Measurements from ENCODE around the gene CFAP119.

- TF ChIP-seq CTCF (IDR thresholded peaks at IDR 0.05; ENCODE audit: low read depth, low read length) (no peak), POLR2A (IDR thresholded peaks at IDR 0.05; ENCODE audit: extremely low read depth, insufficient read length) (no peak), MYC (IDR thresholded peaks at IDR 0.05; ENCODE audit: low read depth, low read length) (no peak)
These were observed 32.8 kb upstream of the CFAP119 start for GRCh38 chr16:30794634-30795033.

Measured in NB4 (cell line).